ENCODE data around the gene NOP14. TPM values are rescaled to one million over a fixed set of nuclear protein-coding genes. Genes with fewer than 3 reads are reported as not detected.
"Not testable (repeated sequence)": the region's sequence is repeated elsewhere in the genome, so short reads cannot be mapped to it uniquely, and the experiment has no call there.

NOP14 gene
- polyA plus RNA-seq, 1 of the 3 experiments (the other 2 are of a cell fraction), result 9.8 TPM

DNA sequence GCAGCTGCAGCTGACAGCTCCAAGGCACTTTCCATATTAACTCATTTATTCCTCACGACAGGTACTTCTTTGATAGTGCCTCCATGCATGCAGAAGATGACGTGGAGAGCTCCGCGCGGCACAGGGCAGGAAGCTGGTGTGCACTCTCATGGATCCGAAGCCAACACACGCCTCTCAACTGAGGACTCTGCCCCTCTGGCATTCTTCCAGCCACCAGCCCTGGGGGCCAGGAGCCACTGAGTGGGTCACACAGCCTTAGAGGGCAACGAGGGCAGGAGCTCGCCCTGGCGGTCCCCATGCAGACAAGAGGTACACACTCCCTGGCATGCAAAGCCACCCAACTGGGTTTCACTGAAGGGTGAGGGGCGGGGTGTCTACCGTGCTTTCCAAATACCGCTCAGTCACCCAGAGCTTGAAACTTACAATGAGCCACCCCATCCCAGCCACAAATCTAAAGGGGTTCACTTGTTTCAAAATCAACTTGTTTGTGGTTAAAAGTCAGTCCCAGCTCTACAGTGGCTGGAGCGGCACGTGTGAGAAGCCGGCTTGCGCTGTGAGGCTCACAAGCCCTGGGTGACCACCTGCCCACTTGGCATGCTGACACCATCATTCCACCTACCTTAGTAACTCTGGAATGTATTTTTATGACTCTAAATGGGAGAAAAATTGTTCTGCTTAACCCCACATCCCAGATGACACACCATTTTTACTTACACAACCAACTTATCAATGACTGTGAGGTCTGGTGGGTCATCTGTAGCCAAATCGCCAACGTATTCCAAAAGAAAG lies 16.2 kb downstream of the NOP14 start:
- no peaks in the 10 kb centered on the region for H3K9me3 ChIP-seq
- H3K27me3 ChIP-seq (ENCODE audit: insufficient read depth), result no peaks in the 10 kb centered on the region
- H3K9me2 ChIP-seq, result no peaks in the 10 kb centered on the region
- H3K79me2 ChIP-seq (ENCODE audit: insufficient read depth), result 0 out of 2 replicates have a peak, but pooled peaks cover 3% of the 10 kb centered on the region
- DNase-seq, result no peak
- WGBS (ENCODE audit: low lambda C conversion rate), result 97% methylated on average over 16 of the region's 19 CpGs
- H3K4me2 ChIP-seq, result no peak overlapping the region
- peaks cover 8% of the 10 kb centered on the region for H3F3A ChIP-seq (replicated peaks; ENCODE audit: insufficient read depth)
- H2AFZ ChIP-seq (ENCODE audit: low read depth), result no peak overlapping the region
- H3K36me3 ChIP-seq (replicated peaks in 1 of 2; ENCODE audit: control insufficient read depth in 1 of 2, insufficient read depth in 2 of 2, low read length in 1 of 2), result peaks cover 30 to 80% of the 10 kb centered on the region in 2 experiments
- no peak overlapping the region for H3K9ac ChIP-seq
- H3K4me3 ChIP-seq (ENCODE audit: low read depth in 2 of 2, low read length in 1 of 2), result no peak overlapping the region
- TF ChIP-seq, protein P1, sequence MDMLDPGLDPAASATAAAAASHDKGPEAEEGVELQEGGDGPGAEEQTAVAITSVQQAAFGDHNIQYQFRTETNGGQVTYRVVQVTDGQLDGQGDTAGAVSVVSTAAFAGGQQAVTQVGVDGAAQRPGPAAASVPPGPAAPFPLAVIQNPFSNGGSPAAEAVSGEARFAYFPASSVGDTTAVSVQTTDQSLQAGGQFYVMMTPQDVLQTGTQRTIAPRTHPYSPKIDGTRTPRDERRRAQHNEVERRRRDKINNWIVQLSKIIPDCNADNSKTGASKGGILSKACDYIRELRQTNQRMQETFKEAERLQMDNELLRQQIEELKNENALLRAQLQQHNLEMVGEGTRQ (IDR thresholded peaks at IDR 0.05; ENCODE audit: borderline replicate concordance, low read depth, low read length), result no peak
- TF ChIP-seq RFX5 (IDR thresholded peaks at IDR 0.05; ENCODE audit: low read length) (no peak), MEF2A (IDR thresholded peaks at IDR 0.05; ENCODE audit: borderline replicate concordance, low read depth) (no peak), ELF1 (IDR thresholded peaks at IDR 0.05) (no peak), FOXM1 (IDR thresholded peaks at IDR 0.05; ENCODE audit: low read depth) (no peak), RAD21 (IDR thresholded peaks at IDR 0.05; ENCODE audit: low read length) (no peak), TAF1 (IDR thresholded peaks at IDR 0.05; ENCODE audit: borderline replicate concordance, low read depth, low read length) (no peak), JUND (IDR thresholded peaks at IDR 0.05) (no peak), NRF1 (IDR thresholded peaks at IDR 0.05; ENCODE audit: low read depth, low read length) (no peak), RXRA (IDR thresholded peaks at IDR 0.05; ENCODE audit: borderline replicate concordance, low read depth) (no peak), YY1 (IDR thresholded peaks at IDR 0.05; ENCODE audit: low read depth) (no peak), FOSL2 (IDR thresholded peaks at IDR 0.05; ENCODE audit: borderline replicate concordance, low read depth) (no peak), SMC3 (IDR thresholded peaks at IDR 0.05; ENCODE audit: low read depth, low read length) (no peak), SIN3A (IDR thresholded peaks at IDR 0.05; ENCODE audit: borderline replicate concordance, low read depth, low read length) (no peak)
- H3K4me1 ChIP-seq (ENCODE audit: control insufficient read depth in 1 of 2, insufficient read depth in 2 of 2, low read depth in 1 of 2, low read length in 1 of 2), result no peaks in the 10 kb centered on the region
- ChIA-PET POLR2A (interaction anchor here (1.2 kb wide), 1 partner anchor 11 kb away, joined by 3 read pairs; no protein-coding TSS in a partner anchor), CTCF (interaction anchor here (0.9 to 2.9 kb wide), 5 partner anchors 9 to 91 kb away, joined by 3 to 9 read pairs (median 4); no protein-coding TSS in a partner anchor)
- H4K20me1 ChIP-seq (ENCODE audit: insufficient read depth), result no peaks in the 10 kb centered on the region
- no peak overlapping the region for H3K27ac ChIP-seq (ENCODE audit: low read depth in 2 of 2, low read length in 1 of 2)

GRCh38 chr4:2945619-2946604 lies 17.3 kb downstream of the NOP14 start:
- POLR2A ChIA-PET, result interaction anchor here (1.2 kb wide), 1 partner anchor 10 kb away, joined by 3 read pairs; no protein-coding TSS in a partner anchor
- not testable (repeated sequence) for H3K9me3 ChIP-seq
- H3K36me3 ChIP-seq (replicated peaks in 1 of 2; ENCODE audit: control insufficient read depth in 1 of 2, insufficient read depth in 2 of 2, low read length in 1 of 2), result peaks cover 28 to 82% of the 10 kb centered on the region in 2 experiments

More at GRCh38 chr4:2945619-2946604, 17.3 kb downstream of the NOP14 start:
- not testable (repeated sequence) for H3K9me2 ChIP-seq; H3K4me1 ChIP-seq (ENCODE audit: control insufficient read depth in 1 of 2, insufficient read depth in 2 of 2, low read depth in 1 of 2, low read length in 1 of 2); DNase-seq; H3K4me3 ChIP-seq (ENCODE audit: low read depth in 2 of 2, low read length in 1 of 2); H3K27me3 ChIP-seq (ENCODE audit: insufficient read depth); H3K79me2 ChIP-seq (ENCODE audit: insufficient read depth); H3F3A ChIP-seq (replicated peaks; ENCODE audit: insufficient read depth); H4K20me1 ChIP-seq (ENCODE audit: insufficient read depth); H3K9ac ChIP-seq; H3K4me2 ChIP-seq; H2AFZ ChIP-seq (ENCODE audit: low read depth); H3K27ac ChIP-seq (ENCODE audit: low read depth in 2 of 2, low read length in 1 of 2)
- CTCF ChIA-PET, result interaction anchor here (0.9 to 3.8 kb wide), 3 partner anchors 9 to 92 kb away, joined by 3 to 30 read pairs (median 3); no protein-coding TSS in a partner anchor
- 92% methylated on average over 27 of the region's 30 CpGs for WGBS (ENCODE audit: low lambda C conversion rate)

All from SK-N-SH (cell line).